Measurements from ENCODE around the gene MYLIP.

The MYLIP gene

GRCh38 chr6:16148498-16148897, 19.6 kb downstream of the MYLIP start:
- CTCF ChIA-PET, result no interaction called here
- no peak for DNase-seq (ENCODE audit: extremely low spot score)
- TF ChIP-seq NFRKB (IDR thresholded peaks at IDR 0.05) (no peak), L3MBTL2 (conservative IDR thresholded peaks at IDR 0.05) (no peak), BHLHE40 (IDR thresholded peaks at IDR 0.05; ENCODE audit: borderline replicate concordance) (no peak)
- POLR2A ChIA-PET, result no interaction called here

- ChIA-PET POLR2A (no interaction called here), CTCF (no interaction called here)
- no peak for DNase-seq (ENCODE audit: extremely low spot score)
- TF ChIP-seq SUZ12 (IDR thresholded peaks at IDR 0.05) (no peak), ZNF384 (IDR thresholded peaks at IDR 0.05) (no peak), TARDBP (IDR thresholded peaks at IDR 0.05) (no peak), CTBP1 (IDR thresholded peaks at IDR 0.05; ENCODE audit: borderline replicate concordance) (no peak), HDGF (IDR thresholded peaks at IDR 0.05; ENCODE audit: borderline replicate concordance) (no peak), L3MBTL2 (conservative IDR thresholded peaks at IDR 0.05) (no peak), FOXK2 (IDR thresholded peaks at IDR 0.05) (no peak), FOXA1 (IDR thresholded peaks at IDR 0.05) (no peak), NFRKB (IDR thresholded peaks at IDR 0.05) (no peak), FOXM1 (IDR thresholded peaks at IDR 0.05; ENCODE audit: borderline replicate concordance) (no peak), ARNT (IDR thresholded peaks at IDR 0.05) (no peak), SP1 (IDR thresholded peaks at IDR 0.05) (no peak), PKNOX1 (IDR thresholded peaks at IDR 0.05) (no peak), ELF4 (IDR thresholded peaks at IDR 0.05) (no peak), BHLHE40 (IDR thresholded peaks at IDR 0.05; ENCODE audit: borderline replicate concordance) (no peak), LEF1 (IDR thresholded peaks at IDR 0.05; ENCODE audit: borderline replicate concordance) (no peak)
These were observed 20.4 kb downstream of the MYLIP start for GRCh38 chr6:16149305-16149704.

- no peak for DNase-seq (ENCODE audit: extremely low spot score)
- POLR2A ChIA-PET, result no interaction called here
- CTCF ChIA-PET, result interaction anchor here (0.9 kb wide), 1 partner anchor 19 kb away, joined by 3 read pairs; no protein-coding TSS in a partner anchor
- TF ChIP-seq TARDBP (IDR thresholded peaks at IDR 0.05) (no peak), PKNOX1 (IDR thresholded peaks at IDR 0.05) (no peak), ZNF384 (IDR thresholded peaks at IDR 0.05) (no peak), NFRKB (IDR thresholded peaks at IDR 0.05) (no peak)
These were observed 21.2 kb downstream of the MYLIP start for GRCh38 chr6:16150098-16150497.

- no peak for DNase-seq (ENCODE audit: extremely low spot score)
- TF ChIP-seq NFRKB (IDR thresholded peaks at IDR 0.05) (no peak), ELF4 (IDR thresholded peaks at IDR 0.05) (no peak), CTBP1 (IDR thresholded peaks at IDR 0.05; ENCODE audit: borderline replicate concordance) (no peak), FOXA1 (IDR thresholded peaks at IDR 0.05) (no peak), ZNF384 (IDR thresholded peaks at IDR 0.05) (no peak), FOXM1 (IDR thresholded peaks at IDR 0.05; ENCODE audit: borderline replicate concordance) (no peak), SP1 (IDR thresholded peaks at IDR 0.05) (no peak), PKNOX1 (IDR thresholded peaks at IDR 0.05) (no peak)
- CTCF ChIA-PET, result interaction anchor here (0.6 kb wide), 1 partner anchor 892 kb away, joined by 4 read pairs; no protein-coding TSS in a partner anchor
- POLR2A ChIA-PET, result no interaction called here
These were observed 24.4 kb downstream of the MYLIP start for GRCh38 chr6:16153211-16153820.

- DNase-seq (ENCODE audit: extremely low spot score), result no peak
- TF ChIP-seq FOXK2 (IDR thresholded peaks at IDR 0.05) (no peak), CTBP1 (IDR thresholded peaks at IDR 0.05; ENCODE audit: borderline replicate concordance) (no peak), NFRKB (IDR thresholded peaks at IDR 0.05) (no peak), FOXM1 (IDR thresholded peaks at IDR 0.05; ENCODE audit: borderline replicate concordance) (no peak), TARDBP (IDR thresholded peaks at IDR 0.05) (no peak), PKNOX1 (IDR thresholded peaks at IDR 0.05) (no peak), L3MBTL2 (conservative IDR thresholded peaks at IDR 0.05) (no peak), ARNT (IDR thresholded peaks at IDR 0.05) (no peak), ZNF384 (IDR thresholded peaks at IDR 0.05) (no peak)
- ChIA-PET POLR2A (no interaction called here), CTCF (interaction anchor here (1.2 kb wide), 1 partner anchor 28 kb away, joined by 4 read pairs; no protein-coding TSS in a partner anchor)
These were observed 26.0 kb downstream of the MYLIP start for GRCh38 chr6:16154904-16155303.

- CTCF ChIA-PET, result no interaction called here
- POLR2A ChIA-PET, result no interaction called here
- DNase-seq (ENCODE audit: extremely low spot score), result no peak
- TF ChIP-seq ARNT (IDR thresholded peaks at IDR 0.05) (no peak), HDGF (IDR thresholded peaks at IDR 0.05; ENCODE audit: borderline replicate concordance) (no peak), LEF1 (IDR thresholded peaks at IDR 0.05; ENCODE audit: borderline replicate concordance) (no peak), SP1 (IDR thresholded peaks at IDR 0.05) (no peak)
These were observed 28.6 kb downstream of the MYLIP start for GRCh38 chr6:16157492-16157891.

GRCh38 chr6:16157909-16158308, 29.0 kb downstream of the MYLIP start:
- no peak for DNase-seq (ENCODE audit: extremely low spot score)
- no peak for TF ChIP-seq L3MBTL2 (conservative IDR thresholded peaks at IDR 0.05)
- no peak for TF ChIP-seq ARNT (IDR thresholded peaks at IDR 0.05)
- TF ChIP-seq FOXK2 (IDR thresholded peaks at IDR 0.05), result no peak
- TF ChIP-seq SUZ12 (IDR thresholded peaks at IDR 0.05), result no peak
- TF ChIP-seq FOXM1 (IDR thresholded peaks at IDR 0.05; ENCODE audit: borderline replicate concordance), result no peak
- no peak for TF ChIP-seq PKNOX1 (IDR thresholded peaks at IDR 0.05)
- TF ChIP-seq CTBP1 (IDR thresholded peaks at IDR 0.05; ENCODE audit: borderline replicate concordance), result no peak
- TF ChIP-seq ZNF384 (IDR thresholded peaks at IDR 0.05), result no peak
- TF ChIP-seq HDGF (IDR thresholded peaks at IDR 0.05; ENCODE audit: borderline replicate concordance), result no peak
- TF ChIP-seq SP1 (IDR thresholded peaks at IDR 0.05), result no peak
- TF ChIP-seq LEF1 (IDR thresholded peaks at IDR 0.05; ENCODE audit: borderline replicate concordance), result no peak
- ChIA-PET CTCF (no interaction called here), POLR2A (no interaction called here)
